Neural cell (in vitro differentiated cells): Measurements from ENCODE around the gene STUM. TPM values are rescaled to one million over a fixed set of nuclear protein-coding genes. Genes with fewer than 3 reads are reported as not detected.

Experiments used
- H2AFZ ChIP-seq: fragments of 200-600, 300-800 bp; sonication (generic), shearing (Covaris generic); 2 replicates; pipeline ENCODE4 v1.6.0; 2014; ENCODE audit warnings: low read depth, mild to moderate bottlenecking, antibody characterized with exemption, low read length, moderate library complexity
- H3F3A ChIP-seq: fragments of 200-600 bp; shearing (Covaris generic); 2 replicates; pipeline ENCODE4 v1.6.1; 2016; ENCODE audit warnings: mild to moderate bottlenecking, moderate library complexity, mixed read lengths, antibody characterized with exemption, low read length; ENCODE audit not compliant: insufficient read depth, poor library complexity, severe bottlenecking
- H3K27ac ChIP-seq: fragments of 200-600, 300-800 bp; sonication (generic), shearing (Covaris generic); 2 replicates; pipeline ENCODE4 v1.5.1; 2014; ENCODE audit warnings: mild to moderate bottlenecking, low read length, moderate library complexity
- H3K27me3 ChIP-seq: fragments of 300-800, 200-600 bp; sonication (generic), shearing (Covaris generic); 2 replicates; pipeline ENCODE4 v1.6.0; 2014; ENCODE audit warnings: mild to moderate bottlenecking, low read depth, low read length, moderate library complexity; ENCODE audit not compliant: insufficient read depth
- H3K36me3 ChIP-seq: fragments of 300-800, 200-600 bp; sonication (generic), shearing (Covaris generic); 2 replicates; pipeline ENCODE4 v1.5.1; 2014; ENCODE audit warnings: mild to moderate bottlenecking, antibody characterized with exemption, low read length, moderate library complexity; ENCODE audit not compliant: insufficient read depth
- H3K4me2 ChIP-seq: fragments of 300-800, 200-600 bp; sonication (generic), shearing (Covaris generic); 2 replicates; pipeline ENCODE4 v1.6.0; 2014; ENCODE audit warnings: mild to moderate bottlenecking, low read length
- H3K4me3 ChIP-seq: fragments of 300-800, 200-600 bp; sonication (generic), shearing (Covaris generic); 2 replicates; pipeline ENCODE4 v1.5.1; 2014; ENCODE audit warnings: mild to moderate bottlenecking, low read length, moderate library complexity
- H3K79me2 ChIP-seq: fragments of 200-600 bp; shearing (Covaris generic); replicated peaks from 2 replicates; pipeline ENCODE4 v1.6.0; 2014; ENCODE audit warnings: mild to moderate bottlenecking, low read length, moderate library complexity; ENCODE audit not compliant: insufficient read depth
- H3K9ac ChIP-seq: fragments of 300-800, 200-600 bp; sonication (generic), shearing (Covaris generic); 2 replicates; pipeline ENCODE4 v1.6.1; 2016; ENCODE audit warnings: mild to moderate bottlenecking, low read length, mixed read lengths
- H3K9me2 ChIP-seq: fragments of 200-600 bp; shearing (Covaris generic); 2 replicates; pipeline ENCODE4 v1.6.1; 2016; ENCODE audit warnings: mild to moderate bottlenecking, low read length, mixed read lengths; ENCODE audit not compliant: insufficient read depth
- H3K9me3 ChIP-seq: fragments of 200-600, 300-800 bp; sonication (generic), shearing (Covaris generic); 2 replicates; pipeline ENCODE4 v1.6.1; 2016; ENCODE audit warnings: mild to moderate bottlenecking, mixed run types, low read length, moderate library complexity, mixed read lengths
- H4K20me1 ChIP-seq: fragments of 200-600 bp; shearing (Covaris generic); 2 replicates; pipeline ENCODE4 v1.6.1; 2016; ENCODE audit warnings: mild to moderate bottlenecking, mixed run types; ENCODE audit not compliant: insufficient read depth
- CTCF ChIP-seq: fragments of 450-650 bp; IDR thresholded peaks from 2 replicates; pipeline ENCODE4 v1.5.1; 2014; ENCODE audit warnings: antibody characterized with exemption, mild to moderate bottlenecking, moderate library complexity; ENCODE audit not compliant: poor library complexity, severe bottlenecking
- EP300 ChIP-seq: fragments of 450-650 bp; conservative IDR thresholded peaks from 2 replicates; pipeline ENCODE4 v1.6.1; 2014; ENCODE audit warnings: antibody characterized with exemption, mild to moderate bottlenecking, moderate library complexity; ENCODE audit not compliant: poor library complexity, severe bottlenecking
- EZH2 ChIP-seq: fragments of 200-600, 300-800 bp; shearing (Covaris generic), sonication (generic); IDR thresholded peaks from 2 replicates; pipeline ENCODE4 v1.6.1; 2014; ENCODE audit warnings: antibody characterized with exemption, low read length, borderline replicate concordance, mild to moderate bottlenecking; ENCODE audit not compliant: insufficient read depth, poor library complexity, severe bottlenecking
- MXI1 ChIP-seq: fragments of 450-650 bp; conservative IDR thresholded peaks from 2 replicates; pipeline ENCODE4 v1.6.1; 2014; ENCODE audit warnings: antibody characterized with exemption, mild to moderate bottlenecking; ENCODE audit not compliant: poor library complexity, severe bottlenecking
- POLR2AphosphoS5 ChIP-seq: IDR thresholded peaks from 2 replicates; pipeline ENCODE4 v1.6.1; 2012
- RAD21 ChIP-seq: fragments of 450-650 bp; conservative IDR thresholded peaks from 2 replicates; pipeline ENCODE4 v1.6.1; 2014; ENCODE audit warnings: antibody characterized with exemption, mild to moderate bottlenecking, moderate library complexity
- SMC3 ChIP-seq: fragments of 450-650 bp; conservative IDR thresholded peaks from 2 replicates; pipeline ENCODE4 v1.6.1; 2014; ENCODE audit warnings: antibody characterized with exemption, mild to moderate bottlenecking, moderate library complexity; ENCODE audit not compliant: poor library complexity
- TAF1 ChIP-seq: IDR thresholded peaks from 2 replicates; pipeline ENCODE4 v1.6.1; 2012; ENCODE audit warnings: low read depth
- polyA plus RNA-seq: library from polyadenylated mRNA; depleted of rRNA; stranded (reverse); fragments of >200 nt; gene quantifications from 2 replicates; pipeline ENCODE4 v1.2.3, GENCODE V29; 2014
- TF ChIP-seq, protein P1 (sequence below): IDR thresholded peaks from 2 replicates; pipeline ENCODE4 v1.6.1; 2012; ENCODE audit warnings: borderline replicate concordance

Gene STUM
- polyA plus RNA-seq, 1 donor from 2014 or later = 0.52 TPM

- H3K27ac ChIP-seq = no peak overlapping the region
- H3K4me3 ChIP-seq = no peak overlapping the region
These were observed 17.7 kb downstream of the STUM start for GRCh38 chr1:226566234-226566633.

GRCh38 chr1:226566760-226567159 lies 18.2 kb downstream of the STUM start:
- no peaks in the 10 kb centered on the region for H3K27me3 ChIP-seq
- TF ChIP-seq POLR2AphosphoS5 (no peak), TAF1 (no peak), RAD21 (no peak), EP300 (no peak), SMC3 (no peak), CTCF (no peak), EZH2 (no peak), MXI1 (no peak)
- TF ChIP-seq, protein P1, sequence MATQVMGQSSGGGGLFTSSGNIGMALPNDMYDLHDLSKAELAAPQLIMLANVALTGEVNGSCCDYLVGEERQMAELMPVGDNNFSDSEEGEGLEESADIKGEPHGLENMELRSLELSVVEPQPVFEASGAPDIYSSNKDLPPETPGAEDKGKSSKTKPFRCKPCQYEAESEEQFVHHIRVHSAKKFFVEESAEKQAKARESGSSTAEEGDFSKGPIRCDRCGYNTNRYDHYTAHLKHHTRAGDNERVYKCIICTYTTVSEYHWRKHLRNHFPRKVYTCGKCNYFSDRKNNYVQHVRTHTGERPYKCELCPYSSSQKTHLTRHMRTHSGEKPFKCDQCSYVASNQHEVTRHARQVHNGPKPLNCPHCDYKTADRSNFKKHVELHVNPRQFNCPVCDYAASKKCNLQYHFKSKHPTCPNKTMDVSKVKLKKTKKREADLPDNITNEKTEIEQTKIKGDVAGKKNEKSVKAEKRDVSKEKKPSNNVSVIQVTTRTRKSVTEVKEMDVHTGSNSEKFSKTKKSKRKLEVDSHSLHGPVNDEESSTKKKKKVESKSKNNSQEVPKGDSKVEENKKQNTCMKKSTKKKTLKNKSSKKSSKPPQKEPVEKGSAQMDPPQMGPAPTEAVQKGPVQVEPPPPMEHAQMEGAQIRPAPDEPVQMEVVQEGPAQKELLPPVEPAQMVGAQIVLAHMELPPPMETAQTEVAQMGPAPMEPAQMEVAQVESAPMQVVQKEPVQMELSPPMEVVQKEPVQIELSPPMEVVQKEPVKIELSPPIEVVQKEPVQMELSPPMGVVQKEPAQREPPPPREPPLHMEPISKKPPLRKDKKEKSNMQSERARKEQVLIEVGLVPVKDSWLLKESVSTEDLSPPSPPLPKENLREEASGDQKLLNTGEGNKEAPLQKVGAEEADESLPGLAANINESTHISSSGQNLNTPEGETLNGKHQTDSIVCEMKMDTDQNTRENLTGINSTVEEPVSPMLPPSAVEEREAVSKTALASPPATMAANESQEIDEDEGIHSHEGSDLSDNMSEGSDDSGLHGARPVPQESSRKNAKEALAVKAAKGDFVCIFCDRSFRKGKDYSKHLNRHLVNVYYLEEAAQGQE = no peak
- no peaks in the 10 kb centered on the region for H3K36me3 ChIP-seq
- H3K79me2 ChIP-seq = no peaks in the 10 kb centered on the region
- no peaks in the 10 kb centered on the region for H4K20me1 ChIP-seq
- no peaks in the 10 kb centered on the region for H3K9me2 ChIP-seq
- H3F3A ChIP-seq = no peaks in the 10 kb centered on the region
- no peak overlapping the region for H3K4me3 ChIP-seq
- no peaks in the 10 kb centered on the region for H3K9me3 ChIP-seq
- H3K27ac ChIP-seq = no peak overlapping the region
- no peak overlapping the region for H3K4me2 ChIP-seq
- no peak overlapping the region for H3K9ac ChIP-seq
- H2AFZ ChIP-seq = no peak overlapping the region

More at GRCh38 chr1:226566234-226566633, 17.7 kb downstream of the STUM start:
- H2AFZ ChIP-seq = no peak overlapping the region
- no peak for TF ChIP-seq SMC3
- TF ChIP-seq EP300 = no peak
- H3K9me2 ChIP-seq = no peaks in the 10 kb centered on the region
- no peaks in the 10 kb centered on the region for H3K79me2 ChIP-seq
- no peak overlapping the region for H3K4me2 ChIP-seq
- no peaks in the 10 kb centered on the region for H3F3A ChIP-seq
- no peaks in the 10 kb centered on the region for H3K9me3 ChIP-seq
- H4K20me1 ChIP-seq = no peaks in the 10 kb centered on the region
- no peak overlapping the region for H3K9ac ChIP-seq
- no peaks in the 10 kb centered on the region for H3K36me3 ChIP-seq
- H3K27me3 ChIP-seq = no peaks in the 10 kb centered on the region
